GM12878 (cell line): Measurements from ENCODE around the gene STBD1. TPM values are rescaled to one million over a fixed set of nuclear protein-coding genes. Genes with fewer than 3 reads are reported as not detected.

Experiments used
- ATAC-seq: fragments of 200-7000 bp; cut with Tn5 transposase; 3 replicates; pipeline ENCODE4 v1.9.1; 2020; ENCODE audit warnings: mild to moderate bottlenecking, moderate library complexity
- BruUV-seq: library from RNA; stranded (reverse); fragments of 400-500 nt; replicated peaks from 2 replicates; lab custom pipeline; 2021; lab: Mats Ljungman, UMichigan
- CTCF ChIA-PET: fragments of 300-600 bp; sonication (Branson Sonifier 250); formaldehyde crosslinking; extraction: SDS; loops from one replicate; lab custom pipeline; 2021; ENCODE audit warnings: inconsistent platforms; lab: Yijun Ruan, JAX
- POLR2A ChIA-PET: fragments of 350-600 bp; formaldehyde crosslinking; extraction: SDS; loops from one replicate; lab custom pipeline; 2021; ENCODE audit warnings: inconsistent platforms; lab: Charles Lee
- RAD21 ChIA-PET: fragments of 300-600 bp; sonication (Branson Sonifier 250); formaldehyde crosslinking; loops from one replicate; lab custom pipeline; 2023; ENCODE audit warnings: antibody characterized with exemption; ENCODE audit not compliant: unreplicated experiment; lab: Charles Lee
- SMC1A ChIA-PET: fragments of 300-600 bp; sonication (Branson Sonifier 250); formaldehyde crosslinking; loops from one replicate; lab custom pipeline; 2023; ENCODE audit not compliant: unreplicated experiment, uncharacterized antibody; lab: Charles Lee
- DNase-seq: peaks from one replicate; pipeline ENCODE4 v3.0.0-alpha.2; 2011; ENCODE audit warnings: low read depth, low spot score
- FAIRE-seq: peaks from 3 replicates; lab custom pipeline; 2011; peaks lifted over from hg19 to GRCh38; lab: Jason Lieb, UNC
- H2AFZ ChIP-seq: 2 replicates; pipeline ENCODE4 v1.6.0; 2011; ENCODE audit warnings: low read depth, low read length, control low read depth; ENCODE audit not compliant: control insufficient read depth
- H3K27ac ChIP-seq: 2 replicates; pipeline ENCODE4 v1.5.1; 2011; ENCODE audit warnings: control low read depth; ENCODE audit not compliant: control insufficient read depth, insufficient read depth
- H3K27me3 ChIP-seq, 2 experiments: replicated peaks in 1 of 2; 2 replicates each; pipeline versions ENCODE4 v1.6.0 to v1.6.1; 2011; ENCODE audit warnings: low read length in 1 of 2; ENCODE audit not compliant: control insufficient read depth in 2 of 2, insufficient read depth in 2 of 2
- H3K36me3 ChIP-seq, 2 experiments: 2 replicates each; pipeline ENCODE4 v1.5.1; 2011; ENCODE audit warnings: low read length in 1 of 2; ENCODE audit not compliant: control insufficient read depth in 2 of 2, insufficient read depth in 2 of 2
- H3K4me1 ChIP-seq: 2 replicates; pipeline ENCODE4 v1.6.1; 2011; ENCODE audit warnings: mild to moderate bottlenecking, low read length, moderate library complexity, mixed read lengths; ENCODE audit not compliant: control insufficient read depth, insufficient read depth
- H3K4me2 ChIP-seq: 2 replicates; pipeline ENCODE4 v1.6.0; 2011; ENCODE audit warnings: control low read depth; ENCODE audit not compliant: control insufficient read depth, insufficient read depth
- H3K4me3 ChIP-seq: fragments of 200-600 bp; sonication (generic); 2 replicates; pipeline ENCODE4 v1.5.1; 2016
- H3K79me2 ChIP-seq: 2 replicates; pipeline ENCODE4 v1.6.0; 2011; ENCODE audit warnings: low read length; ENCODE audit not compliant: control insufficient read depth, insufficient read depth
- H3K9ac ChIP-seq: 2 replicates; pipeline ENCODE4 v1.8.0; 2011; ENCODE audit warnings: low read length, control low read depth, mixed read lengths; ENCODE audit not compliant: control insufficient read depth, insufficient read depth
- H3K9me3 ChIP-seq: replicated peaks from 3 replicates; pipeline ENCODE4 v1.5.1; 2011; ENCODE audit warnings: mild to moderate bottlenecking, low read length; ENCODE audit not compliant: control insufficient read depth, insufficient read depth
- H4K20me1 ChIP-seq: 2 replicates; pipeline ENCODE4 v1.6.0; 2011; ENCODE audit not compliant: control insufficient read depth, insufficient read depth
- CUX1 ChIP-seq: IDR thresholded peaks from 2 replicates; pipeline ENCODE4 v1.6.1; 2012; ENCODE audit warnings: improper control_type of control experiment, low read depth, low read length; ENCODE audit not compliant: insufficient replicate concordance
- HCFC1 ChIP-seq: fragments of 150-350 bp; IDR thresholded peaks from 2 replicates; pipeline ENCODE4 v1.6.1; 2014; ENCODE audit warnings: low read length
- MEF2B ChIP-seq: fragments of 450-650 bp; IDR thresholded peaks from 2 replicates; pipeline ENCODE4 v1.6.1; 2018; ENCODE audit warnings: mild to moderate bottlenecking, moderate library complexity; ENCODE audit not compliant: partially characterized antibody, poor library complexity, severe bottlenecking
- WGBS: methylation state at CpG from one replicate; pipeline ENCODE4 v1.1.6; 2016; ENCODE audit warnings: low lambda C conversion rate; ENCODE audit not compliant: insufficient replicate concordance, insufficient coverage; ENCODE audit errors: missing lambda C conversion rate; 5-methylcytosine and 5-hydroxymethylcytosine counted together
- in situ Hi-C: fragments of 300-500 bp; cut with MboI; formaldehyde crosslinking; loops from 9 replicates; pipeline ENCODE4 v1.14.3; 2018; ENCODE audit warnings: mixed read lengths
- intact Hi-C: fragments of 100-400 bp; cut with micrococcal nuclease; formaldehyde crosslinking; loops from one replicate; pipeline ENCODE4 v1.14.2; 2022; ENCODE audit not compliant: unreplicated experiment
- polyA plus RNA-seq, 11 experiments: library from polyadenylated mRNA; depleted of rRNA in 4 of 11; unstranded in 6 of 11; stranded (reverse) in 5 of 11; fragments of >200 nt; fragmentation: Nextera tagmentation in 4 of 11; fragmentation: Illumina TruSeq in 1 of 11; extraction: Ambion mirVana in 4 of 11; extraction: Trizol in 1 of 11; gene quantifications; 1 replicate in 1 of 11; 2 replicates in 10 of 11; pipeline versions ENCODE4 v1.2.1 to v1.2.3, GENCODE V29; 2011 to 2016; ENCODE audit warnings: inconsistent platforms in 2 of 11, missing spikeins in 2 of 11, low read depth in 1 of 11
- total RNA-seq, 4 experiments: library from RNA; depleted of rRNA in 3 of 4; stranded (reverse); fragments of >200 nt in 3 of 4; fragmentation: Illumina TruSeq in 1 of 4; extraction: Trizol in 1 of 4; gene quantifications; 2 replicates each; pipeline versions ENCODE4 v1.2.1 to v1.2.3, GENCODE V29; 2013 to 2021

STBD1 gene
- total and polyA plus RNA-seq, 10 of the 15 experiments (the other 5 are each of a cell fraction or from before 2014, with no cell fraction given), result 0.04 to 0.10 (median 0.05) TPM; not detected in 7

DNA sequence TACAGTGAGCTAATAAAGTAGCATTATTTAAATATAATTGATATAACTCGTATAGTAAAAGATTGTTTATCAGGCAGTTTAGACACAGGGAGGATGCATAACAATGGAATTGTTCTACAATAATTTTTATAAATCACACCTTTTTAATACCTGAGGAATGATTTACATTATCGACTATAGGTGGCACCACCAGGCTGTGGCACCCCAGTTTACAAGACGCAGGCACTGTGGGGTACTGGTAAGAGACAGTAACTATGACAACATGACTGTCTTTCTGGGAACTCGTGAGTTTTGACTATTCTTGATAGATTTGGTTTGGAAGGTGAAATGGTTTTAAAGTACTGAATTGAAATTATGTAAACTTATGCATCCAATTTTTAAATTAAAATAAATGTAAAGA, 27.1 kb upstream of the STBD1 start:
- Histone ChIP-seq H2AFZ (no peak overlapping the region), H3K4me2 (no peak overlapping the region), H3K27ac (no peak overlapping the region), H3K36me3 (no peaks in the 10 kb centered on the region), H3K4me1 (no peaks in the 10 kb centered on the region), H3K27me3 (peaks cover 0 to 3% of the 10 kb centered on the region in 2 experiments; a peak in 3 of 4 replicates)
- ChIA-PET RAD21 (no interaction called here), POLR2A (no interaction called here), SMC1A (interaction anchor here (2.2 kb wide), 1 partner anchor 12 kb away, joined by 9 read pairs; no protein-coding TSS in a partner anchor)
- intact Hi-C loops, result no loop called here
- 42% methylated on average over 4 of the region's 4 CpGs for WGBS
- DNase-seq (no peak), ATAC-seq (no peak)
- TF ChIP-seq CUX1 (no peak), MEF2B (no peak), HCFC1 (no peak)
- TF ChIP-seq, all 136 proteins: peak for 0
- H3K9ac ChIP-seq, result no peak overlapping the region
- H4K20me1 ChIP-seq, result no peaks in the 10 kb centered on the region
- H3K79me2 ChIP-seq, result no peaks in the 10 kb centered on the region
- H3K9me3 ChIP-seq, result no peaks in the 10 kb centered on the region
- CTCF ChIA-PET, result interaction anchor here (0.8 to 1.5 kb wide), 2 partner anchors 28 to 100 kb away, joined by 3 to 4 read pairs; no protein-coding TSS in a partner anchor
- no TSS peak for BruUV-seq
- FAIRE-seq, result no peak
- H3K4me3 ChIP-seq, result no peak overlapping the region
- in situ Hi-C loops, result no loop called here
